Measurements from ENCODE around the gene UBLCP1.

- no peak for TF ChIP-seq CTCF (tag by site-specific recombination; IDR thresholded peaks at IDR 0.05)
- no peak for TF ChIP-seq ZNF311 (tag by site-specific recombination; IDR thresholded peaks at IDR 0.05; ENCODE audit: borderline replicate concordance)
- no peak for TF ChIP-seq ZNF121 (tag by site-specific recombination; IDR thresholded peaks at IDR 0.05)
- TF ChIP-seq ZNF48 (tag by site-specific recombination; IDR thresholded peaks at IDR 0.05): no peak
- TF ChIP-seq ZNF138 (tag by site-specific recombination; IDR thresholded peaks at IDR 0.05; ENCODE audit: borderline replicate concordance): no peak
- no peak for TF ChIP-seq SCRT2 (tag by site-specific recombination; IDR thresholded peaks at IDR 0.05)
- no peak for TF ChIP-seq ZNF529 (tag by site-specific recombination; IDR thresholded peaks at IDR 0.05; ENCODE audit: insufficient replicate concordance)
- TF ChIP-seq HOXC10 (CRISPR knock-in tag; IDR thresholded peaks at IDR 0.05): no peak
- no peak for TF ChIP-seq ZNF704 (tag by site-specific recombination; IDR thresholded peaks at IDR 0.05)
- no peak for TF ChIP-seq SCRT1 (tag by site-specific recombination; IDR thresholded peaks at IDR 0.05; ENCODE audit: borderline replicate concordance)
Measured at GRCh38 chr5:159244890-159245289, 18.2 kb upstream of the UBLCP1 start.
